HepG2 (cell line): ENCODE measurements around the gene FBN3. TPM values are rescaled to one million over a fixed set of nuclear protein-coding genes. Genes with fewer than 3 reads are reported as not detected.

Source experiments
- ATAC-seq: fragments of 200-7000 bp; cut with Tn5 transposase; 3 replicates; pipeline ENCODE4 v1.9.1; 2020; ENCODE audit warnings: mild to moderate bottlenecking, moderate library complexity
- Bru-seq: library from RNA; stranded (reverse); fragments of 400-500 nt; gene quantifications from one replicate; lab custom pipeline; 2021; lab: Mats Ljungman, UMichigan
- BruChase-seq, 2 experiments: library from RNA; stranded (reverse); fragments of 400-500 nt; gene quantifications; one replicate each; lab custom pipeline; 2021; lab: Mats Ljungman, UMichigan
- BruUV-seq: library from RNA; stranded (reverse); fragments of 400-500 nt; replicated peaks from 2 replicates; lab custom pipeline; 2021; lab: Mats Ljungman, UMichigan
- CTCF ChIA-PET: fragments of 300-600 bp; formaldehyde crosslinking; extraction: SDS; loops from one replicate; lab custom pipeline; 2021; ENCODE audit warnings: low total read pairs, inconsistent platforms, low intra/inter-chr PET ratio; lab: Yijun Ruan, JAX
- POLR2A ChIA-PET: fragments of 350-600 bp; sonication (Branson Sonifier 250); formaldehyde crosslinking; loops from one replicate; lab custom pipeline; 2020; ENCODE audit warnings: antibody characterized with exemption, inconsistent platforms; lab: Yijun Ruan, JAX
- DNase-seq: peaks from one replicate; pipeline ENCODE4 v3.0.0-alpha.2; 2015; ENCODE audit warnings: low spot score
- FAIRE-seq: peaks from 3 replicates; lab custom pipeline; 2011; peaks lifted over from hg19 to GRCh38; lab: Jason Lieb, UNC
- H2AFZ ChIP-seq: one replicate; pipeline ENCODE4 v1.6.1; 2011; ENCODE audit warnings: low read length, inconsistent platforms
- H3K27ac ChIP-seq: fragments of 300-600 bp; 3 replicates; pipeline ENCODE4 v1.8.0; 2011; ENCODE audit warnings: mixed run types, mild to moderate bottlenecking, mixed read lengths, low read length, inconsistent platforms; ENCODE audit not compliant: insufficient read depth; ENCODE audit errors: extremely low read length
- H3K27me3 ChIP-seq, 2 experiments: fragments of 200-600 bp in 1 of 2; 2 replicates in 1 of 2; 3 replicates in 1 of 2; pipeline versions ENCODE4 v1.6.0 to v1.8.0; 2011; ENCODE audit warnings: low read length in 2 of 2, mild to moderate bottlenecking in 2 of 2, moderate library complexity in 2 of 2, inconsistent platforms in 1 of 2; ENCODE audit not compliant: insufficient read depth in 2 of 2, control insufficient read depth in 1 of 2
- H3K36me3 ChIP-seq, 2 experiments: fragments of 200-600 bp in 1 of 2; replicated peaks in 1 of 2; 2 replicates in 1 of 2; 3 replicates in 1 of 2; pipeline versions ENCODE4 v1.5.1 to v1.8.0; 2011; ENCODE audit warnings: low read length in 2 of 2, inconsistent platforms in 1 of 2; ENCODE audit not compliant: insufficient read depth in 2 of 2, control insufficient read depth in 1 of 2
- H3K4me1 ChIP-seq: 2 replicates; pipeline ENCODE4 v1.5.1; 2012; ENCODE audit warnings: low read length, inconsistent platforms; ENCODE audit not compliant: insufficient read depth
- H3K4me2 ChIP-seq: 2 replicates; pipeline ENCODE4 v1.6.0; 2011; ENCODE audit warnings: low read depth, low read length, inconsistent platforms
- H3K4me3 ChIP-seq, 3 experiments: fragments of 200-600 bp in 1 of 3; sonication (generic), shearing (Covaris generic) in 1 of 3; replicated peaks in 1 of 3; 2 replicates each; pipeline ENCODE4 v1.5.1; 2011 to 2016; ENCODE audit warnings: low read length in 3 of 3, inconsistent platforms in 2 of 3, low read depth in 2 of 3, mild to moderate bottlenecking in 2 of 3, control low read depth in 1 of 3, mixed read lengths in 1 of 3; ENCODE audit not compliant: insufficient read depth in 1 of 3
- H3K79me2 ChIP-seq: one replicate; pipeline ENCODE4 v1.6.1; 2011; ENCODE audit warnings: low read length, inconsistent platforms; ENCODE audit not compliant: insufficient read depth
- H3K9ac ChIP-seq: 2 replicates; pipeline ENCODE4 v1.6.0; 2011; ENCODE audit warnings: mild to moderate bottlenecking, low read depth, low read length, inconsistent platforms; ENCODE audit not compliant: insufficient read depth
- H3K9me3 ChIP-seq: 2 replicates; pipeline ENCODE4 v1.5.1; 2012; ENCODE audit warnings: mild to moderate bottlenecking, low read length
- H4K20me1 ChIP-seq: 2 replicates; pipeline ENCODE4 v1.6.0; 2011; ENCODE audit warnings: inconsistent platforms, mild to moderate bottlenecking, low read length, moderate library complexity; ENCODE audit not compliant: insufficient read depth
- ARID3A ChIP-seq: IDR thresholded peaks from 2 replicates; pipeline ENCODE4 v1.6.1; 2012; ENCODE audit warnings: low read depth, low read length, improper control_type of control experiment
- CCDC6 ChIP-seq: sonication (generic); formaldehyde crosslinking; IDR thresholded peaks from 2 replicates; pipeline ENCODE4 v1.8.1; 2022; ENCODE audit warnings: mild to moderate bottlenecking, missing genetic modification reagents, moderate library complexity
- HNRNPLL ChIP-seq: fragments of 200-400 bp; formaldehyde crosslinking; IDR thresholded peaks from 2 replicates; pipeline ENCODE4 v1.6.1; 2017; ENCODE audit warnings: mild to moderate bottlenecking, low read depth, low read length; ENCODE audit not compliant: poor library complexity, severe bottlenecking
- KLF16 ChIP-seq, 2 experiments: sonication (generic) in 1 of 2; formaldehyde crosslinking in 1 of 2; IDR thresholded peaks; 2 replicates each; pipeline versions ENCODE4 v1.6.1 to v1.8.0; 2016 to 2023; ENCODE audit warnings: missing genetic modification reagents in 2 of 2, missing compliant biosample characterization in 1 of 2
- MAZ ChIP-seq, 2 experiments: sonication (generic) in 1 of 2; formaldehyde crosslinking in 1 of 2; IDR thresholded peaks; 2 replicates each; pipeline versions ENCODE4 v1.5.0 to v1.6.1; 2012 to 2020; ENCODE audit warnings: low read depth in 2 of 2, mild to moderate bottlenecking in 2 of 2, borderline replicate concordance in 1 of 2, improper control_type of control experiment in 1 of 2, low read length in 1 of 2, missing genetic modification reagents in 1 of 2, moderate library complexity in 1 of 2
- MYPOP ChIP-seq: sonication (generic); formaldehyde crosslinking; IDR thresholded peaks from 2 replicates; pipeline ENCODE4 v1.8.1; 2023; ENCODE audit warnings: mild to moderate bottlenecking, moderate library complexity, missing genetic modification reagents
- TEAD3 ChIP-seq: optimal IDR thresholded peaks from 2 replicates; pipeline ENCODE3; 2016; ENCODE audit warnings: borderline replicate concordance
- ZNF709 ChIP-seq: sonication (generic); formaldehyde crosslinking; IDR thresholded peaks from 2 replicates; pipeline ENCODE4 v1.5.0; 2020; ENCODE audit warnings: mild to moderate bottlenecking, missing genetic modification reagents
- WGBS: methylation state at CpG from one replicate; pipeline ENCODE4 v1.1.6; 2017; ENCODE audit warnings: low lambda C conversion rate; 5-methylcytosine and 5-hydroxymethylcytosine counted together
- in situ Hi-C: cut with HindIII; loops from 2 replicates; pipeline ENCODE4 v1.10.0; 2017; ENCODE audit warnings: low pct_unique_long_range_greater_than_20kb; ENCODE audit not compliant: extremely low pct_ligation_motif_present
- intact Hi-C: fragments of 100-400 bp; cut with micrococcal nuclease; formaldehyde crosslinking; loops from one replicate; pipeline ENCODE4 v1.10.0; 2022; ENCODE audit not compliant: unreplicated experiment
- long read RNA-seq, 2 experiments: library from RNA in 1 of 2; library from polyadenylated mRNA in 1 of 2; stranded (forward) in 1 of 2; unstranded in 1 of 2; transcript quantifications; one replicate each; pipeline ENCODE4 v2.0.0, GENCODE V29; 2019 to 2022
- polyA minus RNA-seq, 3 experiments: library from RNA; depleted of rRNA, polyadenylated mRNA; stranded (reverse); fragments of >200 nt; gene quantifications; 2 replicates each; pipeline ENCODE4 v1.2.3, GENCODE V29; 2011; ENCODE audit warnings: low replicate concordance in 1 of 3
- polyA plus RNA-seq, 8 experiments: library from polyadenylated mRNA; depleted of rRNA in 3 of 8; stranded (reverse) in 7 of 8; unstranded in 1 of 8; fragments of >200 nt; fragmentation: Illumina TruSeq in 4 of 8; extraction: Trizol in 4 of 8; gene quantifications; 2 replicates each; pipeline versions ENCODE4 v1.2.1 to v1.2.3, GENCODE V29; 2011 to 2016; ENCODE audit warnings: low read depth in 4 of 8, missing spikeins in 1 of 8, mixed read lengths in 1 of 8; ENCODE audit not compliant: insufficient read depth in 1 of 8
- total RNA-seq, 5 experiments: library from RNA; depleted of rRNA; stranded (reverse); fragments of >200 nt; fragmentation: Illumina TruSeq; extraction: Trizol; gene quantifications; 2 replicates each; pipeline ENCODE4 v1.2.3, GENCODE V29; 2016; ENCODE audit warnings: low read depth in 1 of 5

The FBN3 gene
- total RNA-seq (2016; rRNA removed; fragmentation: Illumina TruSeq; extraction: Trizol) (0.20 TPM in 1 of 2 replicates, not detected in the other), polyA plus RNA-seq (2011; rRNA removed) (1.3 and 2.4 TPM in 2 replicates), polyA minus RNA-seq (2011; rRNA and poly(A)+ RNA removed; ENCODE audit: low replicate concordance) (0.05 and 0.24 TPM in 2 replicates), Bru-seq, nascent RNA (percentile 16 among the genes with signal in this experiment), BruChase-seq, experiment 1, labeled RNA remaining after a 6-hour chase (percentile 10 among the genes with signal in this experiment), BruChase-seq, experiment 2, labeled RNA remaining after a 2-hour chase (percentile 9 among the genes with signal in this experiment)
- total RNA-seq (2016; cell fraction: cytosol; rRNA removed; fragmentation: Illumina TruSeq; extraction: Trizol; ENCODE audit: low read depth) = not detected in 2 replicates
- total RNA-seq (2016; cell fraction: insoluble cytoplasmic fraction; rRNA removed; fragmentation: Illumina TruSeq; extraction: Trizol) = 0.22 TPM in 1 of 2 replicates, not detected in the other
- not detected in 2 replicates for total RNA-seq (2016; cell fraction: membrane; rRNA removed; fragmentation: Illumina TruSeq; extraction: Trizol)
- total RNA-seq (2016; cell fraction: nucleus; rRNA removed; fragmentation: Illumina TruSeq; extraction: Trizol) = not detected in 2 replicates
- polyA plus RNA-seq (2011; cell fraction: cytosol; rRNA removed) = 0.23 and 0.86 TPM in 2 replicates
- 9.1 and 12.7 TPM in 2 replicates for polyA plus RNA-seq (2011; cell fraction: nucleus; rRNA removed)
- polyA plus RNA-seq (2012) = 0.59 and 1.1 TPM in 2 replicates
- polyA plus RNA-seq (2016; cell fraction: cytosol; fragmentation: Illumina TruSeq; extraction: Trizol; ENCODE audit: low read depth) = not detected in 2 replicates
- not detected in 2 replicates for polyA plus RNA-seq (2016; cell fraction: insoluble cytoplasmic fraction; fragmentation: Illumina TruSeq; extraction: Trizol; ENCODE audit: low read depth)
- polyA plus RNA-seq (2016; cell fraction: membrane; fragmentation: Illumina TruSeq; extraction: Trizol; ENCODE audit: low read depth) = not detected in 2 replicates
- polyA plus RNA-seq (2016; cell fraction: nucleus; fragmentation: Illumina TruSeq; extraction: Trizol; ENCODE audit: insufficient read depth, low read depth) = 0.04 TPM in 1 of 2 replicates, not detected in the other
- 1.1 TPM in 1 of 2 replicates, not detected in the other for polyA minus RNA-seq (2011; cell fraction: cytosol; rRNA and poly(A)+ RNA removed)
- 0.64 and 2.5 TPM in 2 replicates for polyA minus RNA-seq (2011; cell fraction: nucleus; rRNA and poly(A)+ RNA removed)
- long read RNA-seq, experiment 1, partial matches to known transcripts = 1 of 1 reads
- long read RNA-seq, experiment 1, other reads (novel, unspliced or antisense) = 0 of 1 reads
- long read RNA-seq, experiment 2 = 0 reads

DNA sequence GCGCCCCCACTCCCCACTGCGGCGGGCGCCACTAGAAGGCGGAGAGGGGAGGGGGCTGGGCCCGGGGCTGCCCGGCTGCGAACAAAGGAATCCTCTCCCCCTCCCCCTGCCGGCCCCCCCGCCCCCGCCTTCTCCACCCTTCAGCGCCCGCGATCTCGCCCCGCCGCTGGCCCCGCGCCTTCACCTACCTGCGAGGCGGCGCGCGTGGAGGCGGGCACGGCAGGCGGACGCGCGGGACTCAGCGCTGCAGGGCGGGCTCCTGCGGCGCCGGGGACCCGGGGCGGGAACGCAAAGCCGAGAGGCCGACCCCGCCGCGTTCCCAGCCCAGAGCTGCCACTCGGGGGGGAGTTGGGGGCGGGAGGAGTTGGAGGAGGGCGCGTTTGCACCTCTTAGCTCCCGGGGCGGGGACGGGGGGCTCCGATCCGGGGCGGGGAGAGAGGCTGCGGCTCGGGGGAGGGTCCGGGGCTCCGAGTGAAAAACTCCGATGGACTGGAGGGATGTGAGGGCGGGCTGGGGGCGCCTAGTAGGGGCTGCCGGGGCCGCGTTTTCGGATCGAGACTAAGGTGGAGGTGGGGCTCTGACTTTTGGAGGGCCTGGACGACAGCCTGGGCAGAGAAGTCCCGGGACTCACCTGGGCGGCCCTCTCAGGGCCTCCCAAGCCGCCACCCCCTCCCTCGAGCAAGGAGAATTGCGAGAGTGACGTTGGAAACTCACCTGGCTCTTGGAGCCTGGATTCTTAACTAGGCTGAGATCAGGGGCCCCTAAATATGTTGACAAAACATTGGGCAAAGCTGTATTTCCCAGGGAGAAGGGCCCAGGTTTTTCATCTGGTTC, at the start of gene FBN3:
Gene FBN3 (minus strand): TSS at position 332 of the 834 bp plus-strand sequence. CDS start 2,112 bp downstream, outside the sequence.
- WGBS = 0% methylated on average over 7 of the region's 72 CpGs
- ATAC-seq = no peak
- Histone ChIP-seq H3K4me2 (peak within 1 kb of the TSS; percentile 73), H4K20me1 (no peaks in the 10 kb centered on the region), H3K4me3 (peak within 1 kb of the TSS; percentile 37 to 64 (median 47); a peak in 5 of 6 replicates), H3K27me3 (peaks cover 10 to 41% of the 10 kb centered on the region in 2 experiments; a peak in 4 of 5 replicates), H3K4me1 (peaks cover 70% of the 10 kb centered on the region), H3K9ac (no peak within 1 kb of the TSS), H3K27ac (peak within 1 kb of the TSS; percentile 6), H3K79me2 (no peaks in the 10 kb centered on the region), H2AFZ (no peak within 1 kb of the TSS), H3K9me3 (no peaks in the 10 kb centered on the region), H3K36me3 (no peaks in the 10 kb centered on the region)
- intact Hi-C loops (no loop called here), in situ Hi-C loops (no loop called here)
- ChIA-PET POLR2A (interaction anchor here (0.8 to 0.9 kb wide), 2 partner anchors 39 to 205 kb away, joined by 3 read pairs; no protein-coding TSS in a partner anchor), CTCF (no interaction called here)
- DNase-seq = no peak
- no TSS peak for BruUV-seq
- no peak for FAIRE-seq
- 0 out of 2 replicates have a peak, but pooled peaks have one; percentile 7 for TF ChIP-seq MYPOP (CRISPR knock-in tag)
- 0 out of 2 replicates have a peak, but pooled peaks have one; percentile 32 for TF ChIP-seq ZNF709 (CRISPR knock-in tag)
- TF ChIP-seq KLF16 (CRISPR knock-in tag; IDR thresholded peaks at IDR 0.05) = no peak
- TF ChIP-seq HNRNPLL = peak; percentile 8
- no peak for TF ChIP-seq MAZ (IDR thresholded peaks at IDR 0.05; ENCODE audit: borderline replicate concordance, low read depth, low read length)
- no peak for TF ChIP-seq MAZ (CRISPR knock-in tag; IDR thresholded peaks at IDR 0.05; ENCODE audit: low read depth)
- no peak for TF ChIP-seq ARID3A
- no peak for TF ChIP-seq TEAD3 (CRISPR knock-in tag)
- no peak for TF ChIP-seq CCDC6
